Anterior cingulate cortex (tissue), 58 donors: ENCODE results near the gene SSH3.
A peak's percentile ranks its signal among the peaks of the same experiment; 100 is the strongest.

Source experiments
- DNase-seq, 58 donors: peaks; one replicate each; lab custom pipeline; 2025; lab: John Stamatoyannopoulos, UW

SSH3 gene

DNA sequence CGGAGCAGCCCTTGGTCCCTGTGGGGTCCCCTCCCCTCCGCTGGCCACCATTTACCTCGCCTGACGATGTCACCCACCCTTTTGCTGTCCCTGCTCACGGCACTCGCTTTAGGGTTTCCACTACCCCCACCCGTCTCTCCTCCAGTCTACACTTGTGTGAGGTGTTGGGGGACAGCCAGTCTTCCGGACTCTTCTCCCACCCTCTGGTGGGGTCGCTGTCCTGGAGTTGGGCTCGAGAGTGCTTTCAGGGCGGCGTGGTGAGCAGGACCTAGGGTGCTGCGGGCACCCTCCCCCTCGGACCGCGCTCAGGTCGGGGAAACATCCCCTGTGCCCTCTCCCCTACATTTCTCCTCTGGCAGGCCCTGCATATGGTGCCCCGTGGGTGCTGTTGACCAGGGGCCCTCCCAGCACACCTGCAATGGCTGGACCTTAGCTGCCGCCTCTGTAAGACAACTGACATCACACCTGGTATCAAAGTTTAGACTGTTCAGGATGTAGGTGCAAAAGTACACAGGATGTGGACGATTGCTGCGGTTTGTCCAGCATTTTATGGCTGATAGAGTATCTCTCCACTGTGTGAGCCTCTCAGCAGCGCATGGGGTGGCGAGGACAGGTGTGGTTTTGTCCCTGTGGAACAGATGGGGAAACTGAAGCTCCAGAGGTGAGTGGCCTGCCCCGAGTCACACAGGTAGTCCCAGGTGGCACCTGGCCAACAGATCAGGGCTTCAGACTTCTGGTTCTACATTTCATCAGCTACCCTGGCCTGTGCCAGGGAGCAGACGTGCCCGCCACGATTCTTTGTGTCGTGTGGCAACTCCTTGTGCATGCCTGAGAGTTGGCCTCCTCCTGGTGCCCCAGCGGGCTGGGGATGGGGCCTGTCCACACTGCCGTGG, 35.9 kb upstream of the SSH3 start:
- peak in 1 of 58 donors; percentile 25 for DNase-seq

DNA sequence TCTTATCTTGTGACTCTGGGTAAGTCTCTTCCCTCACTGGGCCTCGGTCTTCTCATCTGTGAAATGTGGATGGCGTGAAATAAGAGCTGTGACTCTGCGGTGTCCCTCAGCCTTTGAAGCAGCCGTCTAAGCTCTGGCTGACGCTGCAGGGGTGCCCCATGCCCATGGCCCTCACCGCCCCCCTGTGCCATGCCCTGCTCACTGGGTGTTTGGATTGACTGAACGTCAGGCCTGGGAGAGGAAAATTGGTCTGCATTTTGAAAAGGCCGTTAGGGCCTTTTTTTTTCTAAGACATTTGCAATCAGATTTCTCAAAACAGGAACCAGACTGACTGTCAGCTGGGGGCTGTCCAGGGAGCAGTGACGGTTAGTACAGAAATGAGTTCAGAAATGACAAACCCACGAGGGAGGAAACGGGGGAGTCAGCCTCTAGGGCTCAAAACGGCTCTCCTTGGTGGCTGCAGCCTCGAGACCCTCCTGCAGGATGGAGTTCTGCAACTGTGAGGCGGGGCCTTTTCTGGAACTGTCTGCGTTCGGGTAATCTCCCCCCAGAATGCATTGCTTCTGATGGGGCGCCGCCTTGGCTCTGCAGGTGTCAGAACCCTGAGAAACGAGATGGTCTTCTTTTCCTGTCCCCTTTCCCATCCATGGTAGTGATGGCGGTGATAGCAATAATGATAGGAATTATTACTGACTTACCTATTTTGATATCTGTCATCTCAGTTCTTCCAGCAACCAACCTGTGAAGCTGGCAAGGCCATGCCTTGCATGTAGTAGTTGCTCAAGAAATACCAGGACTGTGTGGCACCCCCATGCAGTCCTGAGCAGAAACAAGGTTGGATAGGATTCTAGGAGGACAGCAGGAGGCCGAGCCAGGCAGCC, 35.0 kb upstream of the SSH3 start:
- peak in 1 of 58 donors; percentile 25 for DNase-seq

DNA sequence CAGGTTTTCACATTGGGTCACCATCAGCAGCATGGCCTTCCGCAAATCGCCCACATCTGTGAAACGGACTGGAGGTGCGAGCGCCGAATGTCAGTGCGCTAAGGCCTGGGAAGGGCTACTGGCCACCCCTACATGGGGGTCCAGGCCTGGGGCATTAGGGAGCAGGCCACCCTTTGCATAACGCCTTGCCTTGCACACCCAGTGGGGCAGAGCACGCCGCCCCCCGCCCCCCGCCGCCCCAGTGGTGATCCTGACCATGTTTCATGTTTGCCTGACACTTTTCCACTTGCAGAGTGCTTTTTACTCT, 34.4 kb upstream of the SSH3 start:
- no peak for DNase-seq

DNA sequence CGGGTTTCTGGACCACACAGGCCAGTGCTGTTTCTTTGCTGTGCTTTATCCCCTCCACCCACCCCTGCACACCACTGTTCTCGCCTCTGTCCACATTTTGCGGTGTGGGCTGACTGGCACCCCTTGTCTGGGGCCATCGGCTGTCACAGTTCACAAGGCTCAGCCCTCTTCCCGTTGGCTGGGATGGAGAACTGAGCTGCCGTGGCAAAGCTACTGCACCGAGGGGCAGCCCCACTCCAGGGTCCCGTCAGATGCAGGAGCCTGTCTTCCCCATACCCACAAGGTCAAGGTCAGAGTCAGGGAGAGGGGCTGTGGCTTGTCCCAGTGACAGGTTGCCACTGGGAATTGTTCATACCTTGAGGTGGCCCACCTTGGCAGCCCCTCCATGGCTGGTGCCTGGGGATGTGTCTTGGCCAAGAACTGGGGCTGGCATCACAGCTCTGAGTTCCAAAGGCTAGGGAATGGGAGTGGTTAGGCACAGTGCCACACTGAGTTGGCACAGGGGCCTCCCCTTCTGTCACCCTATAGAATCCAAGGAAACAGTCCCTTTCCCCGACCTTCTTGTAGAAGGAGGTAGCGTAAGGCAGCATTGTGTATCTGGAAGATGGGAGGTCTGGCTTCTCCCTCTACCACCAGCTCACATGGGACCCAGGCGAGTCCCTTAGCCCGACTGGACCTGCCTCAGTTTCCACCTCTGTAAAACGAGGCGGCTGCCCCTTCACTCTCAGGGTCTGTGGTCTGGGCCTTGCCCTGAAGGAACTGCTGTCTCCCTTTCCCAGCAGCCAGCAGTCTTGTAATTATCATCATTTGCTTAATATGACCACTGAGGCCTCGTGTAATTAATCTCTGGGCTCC, 33.7 kb upstream of the SSH3 start:
- DNase-seq: no peak

DNA sequence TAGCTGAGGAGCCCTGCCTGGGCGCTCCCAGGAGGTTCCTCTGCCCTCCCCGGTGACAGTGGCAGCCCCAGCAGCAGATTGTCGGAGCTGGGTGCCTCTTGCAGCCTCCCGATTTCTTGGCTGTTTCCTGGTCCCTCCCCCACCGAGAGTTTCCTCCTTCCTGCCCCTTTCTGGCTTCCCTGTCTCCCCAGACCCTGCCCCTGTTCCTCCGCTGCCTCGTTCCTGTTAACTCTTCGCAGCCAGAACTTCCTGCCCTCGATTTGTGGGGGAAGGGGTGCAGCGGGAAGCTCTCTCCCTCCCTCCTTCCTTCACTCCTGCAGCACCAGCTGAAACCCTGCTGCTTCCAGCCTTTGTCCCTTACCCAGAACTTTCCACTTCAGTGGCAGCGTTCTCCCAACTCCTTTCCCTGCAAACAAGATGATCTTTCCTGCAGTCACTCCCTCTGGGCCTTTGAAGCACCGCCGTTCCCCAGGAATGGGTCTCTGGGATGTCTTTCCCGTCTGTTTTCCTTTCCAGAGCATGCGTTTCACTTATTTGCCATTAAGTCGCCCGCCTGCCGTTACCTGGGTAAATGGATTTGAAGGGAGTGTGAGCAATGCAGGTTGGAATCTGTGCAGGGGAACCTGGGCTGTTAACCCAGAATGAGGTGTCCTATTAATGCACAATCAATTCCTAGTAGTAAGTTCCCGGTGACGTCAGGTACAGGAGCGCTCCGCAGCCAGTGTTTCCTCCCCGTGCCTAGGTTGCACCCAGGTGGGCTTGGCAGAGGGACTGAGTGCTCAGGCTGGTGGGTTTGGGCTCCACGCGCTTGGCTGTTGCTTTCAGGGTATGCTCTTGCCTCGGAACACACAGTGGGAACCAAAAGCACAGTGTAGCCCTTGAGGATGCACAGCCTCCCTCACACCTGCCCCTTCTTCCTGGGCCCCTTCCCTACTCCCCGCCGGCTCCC, 32.8 kb upstream of the SSH3 start:
- peak in 12 of 58 donors; percentile 21 to 49 (median 34) for DNase-seq

DNA sequence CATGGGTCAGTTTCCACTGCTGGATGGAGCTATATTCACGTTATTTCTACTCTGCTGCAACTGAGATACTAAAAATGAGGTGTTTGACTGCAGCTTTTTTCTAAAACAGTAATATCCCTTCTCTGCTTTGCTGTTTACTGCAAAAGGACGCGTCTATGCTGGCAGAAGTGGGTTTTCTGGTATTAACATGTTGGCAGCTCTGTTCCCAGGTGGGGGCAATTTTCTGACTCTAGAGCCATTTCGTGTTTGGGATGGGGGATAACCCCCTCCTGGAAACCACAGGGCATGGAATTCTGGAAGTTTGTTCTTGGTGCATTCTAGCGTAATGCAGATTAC, 32.2 kb upstream of the SSH3 start:
- no peak for DNase-seq

DNA sequence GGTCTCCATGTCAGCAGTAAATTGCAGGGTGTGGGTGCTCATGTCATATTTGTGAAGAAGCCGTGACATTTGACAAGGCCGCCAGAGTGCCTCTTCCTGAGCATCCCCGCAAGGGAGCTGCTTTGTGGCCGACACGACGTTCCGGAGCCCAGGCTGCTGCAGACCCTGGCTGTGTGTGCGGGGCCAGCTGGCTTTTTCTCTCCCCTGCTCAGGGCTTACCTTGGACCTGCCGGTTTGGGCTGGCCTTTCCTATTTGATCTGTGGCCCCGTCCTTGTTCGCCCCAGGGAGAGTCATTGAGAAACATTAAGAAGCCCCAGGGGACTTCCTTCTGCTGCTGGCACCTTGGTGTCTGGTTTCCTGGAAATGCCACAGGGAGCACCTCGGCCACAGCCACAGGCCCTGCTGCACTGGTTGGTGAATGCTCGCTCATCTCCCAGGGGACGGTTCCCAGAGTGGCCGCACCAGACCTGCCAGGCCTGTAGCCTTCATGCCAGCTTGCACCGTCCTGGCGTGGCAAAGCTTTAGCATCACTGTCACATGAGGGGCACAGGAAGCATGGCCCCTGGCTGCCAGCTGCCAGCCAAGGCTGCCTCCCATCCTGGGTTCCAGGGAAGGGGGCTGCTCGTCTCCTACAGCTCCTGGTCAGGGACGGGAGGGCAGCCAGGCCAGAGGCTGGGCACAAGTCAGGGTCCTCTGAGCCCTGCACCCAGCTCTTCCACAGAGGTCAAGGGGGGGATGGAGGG, 31.6 kb upstream of the SSH3 start:
- DNase-seq: peak in 2 of 58 donors; percentile 27 to 42

DNA sequence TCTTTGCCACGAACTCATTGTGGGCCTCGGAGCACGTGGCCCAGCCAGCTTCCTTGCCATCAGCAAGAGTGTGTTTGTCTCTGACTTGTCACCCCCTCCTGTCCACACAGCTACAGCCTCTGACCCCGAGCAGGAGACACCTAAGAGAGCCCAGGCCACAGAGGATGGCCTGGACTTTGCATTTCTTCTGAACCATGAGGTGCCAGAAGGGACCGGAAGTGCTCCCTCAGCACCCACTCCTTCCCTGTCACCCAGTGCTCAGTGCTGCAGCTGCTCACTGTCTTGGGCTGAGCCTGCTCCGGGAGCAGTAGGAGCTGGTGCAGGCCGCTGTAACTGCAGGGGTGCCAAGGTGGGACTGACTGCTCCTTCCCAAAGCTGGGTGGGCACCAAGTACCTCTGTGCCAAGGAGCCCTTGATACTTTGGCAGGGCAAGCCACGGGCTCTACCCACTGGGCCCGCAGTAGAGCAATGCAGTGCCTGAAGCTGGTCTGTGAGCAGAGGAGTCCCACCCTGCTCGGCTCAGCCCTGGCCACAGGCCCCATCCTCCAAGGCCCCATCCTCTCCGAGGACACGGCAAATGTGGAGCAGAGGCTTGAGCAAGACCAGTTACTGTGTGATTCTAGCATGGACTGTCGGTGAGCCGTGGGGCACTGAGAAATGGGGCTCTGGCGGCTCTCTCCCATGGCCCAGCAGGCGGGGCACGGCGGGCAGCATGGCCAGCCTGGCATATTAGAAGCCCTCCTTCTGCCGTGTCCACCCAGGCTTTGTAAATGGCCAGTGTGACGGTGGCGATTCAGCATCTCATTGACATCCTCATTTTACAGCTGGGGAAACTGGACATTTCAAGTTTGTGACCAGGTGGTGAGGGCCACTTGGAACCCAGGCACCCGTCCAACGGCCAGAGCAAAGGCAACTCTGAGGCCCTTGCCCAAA, 30.7 kb upstream of the SSH3 start:
- DNase-seq: peak in 2 of 58 donors; percentile 19 to 35

DNA sequence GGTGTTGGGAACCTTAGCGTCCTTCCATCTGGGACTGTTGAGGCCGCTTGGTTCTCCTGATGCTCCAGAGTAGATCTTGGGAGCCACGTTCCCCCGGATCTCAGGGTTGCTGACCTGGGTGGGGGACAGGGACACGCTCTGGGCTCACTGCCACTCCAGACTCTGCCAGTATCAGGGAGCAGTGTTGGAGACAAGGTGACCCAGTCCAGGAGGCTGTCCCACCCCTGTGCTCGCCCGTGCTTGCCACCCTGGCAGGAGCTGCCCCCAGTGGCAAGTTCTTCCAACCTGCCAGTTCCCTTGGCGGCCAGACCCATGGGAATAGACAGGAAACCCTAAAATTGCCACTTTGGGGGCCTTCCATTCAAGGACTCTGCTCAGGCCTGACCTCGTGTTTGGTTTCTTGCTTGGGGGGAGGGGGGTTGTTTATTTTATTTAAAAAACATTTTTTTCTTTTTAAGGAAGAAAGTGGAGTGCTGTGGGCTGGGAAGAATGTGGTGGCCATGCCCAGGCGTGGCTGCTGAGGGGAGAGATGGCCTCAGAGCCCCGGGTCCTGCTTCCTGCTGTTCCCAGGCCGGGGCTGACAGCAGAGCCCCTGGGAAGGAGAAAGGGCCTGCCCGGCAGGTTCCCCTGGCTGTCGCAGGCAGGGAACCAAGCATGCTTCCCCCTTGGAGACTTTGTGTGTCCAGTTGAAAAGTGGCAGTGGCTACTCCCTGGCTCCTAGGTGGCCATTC, 29.9 kb upstream of the SSH3 start:
- no peak for DNase-seq

DNA sequence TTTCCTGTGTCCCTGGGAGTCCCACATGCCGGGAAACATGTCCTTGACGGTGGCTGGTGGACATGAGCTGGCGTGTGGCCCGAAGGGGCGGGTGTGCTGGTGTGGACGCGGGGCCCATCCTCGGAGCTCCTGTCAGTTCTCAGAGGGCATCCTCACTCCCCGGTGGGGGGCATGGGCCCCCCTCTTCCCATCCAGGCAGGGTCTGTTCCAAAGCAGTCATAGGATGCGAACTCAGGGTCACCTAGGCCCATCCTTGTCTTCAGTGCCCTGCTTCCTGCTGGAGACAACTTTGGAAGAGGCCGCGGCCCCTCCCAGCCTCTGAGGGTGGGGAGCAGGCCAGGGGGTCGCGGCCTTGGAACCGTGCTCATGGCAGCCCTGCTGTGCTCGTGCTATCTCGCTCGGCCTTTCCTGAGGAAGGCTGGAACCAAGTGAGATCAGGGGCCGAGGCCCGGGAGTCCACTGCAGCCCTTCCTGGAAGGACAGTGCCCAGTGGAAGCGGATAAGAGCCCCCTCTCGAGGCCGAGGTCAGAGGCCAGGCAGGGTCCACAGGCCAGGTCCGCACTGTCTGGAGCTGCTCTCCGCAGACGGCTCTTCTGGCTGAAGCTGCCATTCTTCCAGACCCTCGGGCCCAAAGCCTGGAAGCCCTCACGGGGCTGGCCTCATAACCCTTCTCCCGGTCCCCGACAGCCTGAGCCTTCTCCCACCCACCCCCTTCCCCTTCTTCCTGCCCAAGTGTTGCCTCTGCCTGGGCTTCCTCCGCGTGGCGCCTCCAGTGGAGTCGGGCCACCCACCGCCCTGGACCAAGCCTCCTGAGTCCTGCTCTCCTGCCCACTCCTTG, 28.3 kb upstream of the SSH3 start:
- no peak for DNase-seq

DNA sequence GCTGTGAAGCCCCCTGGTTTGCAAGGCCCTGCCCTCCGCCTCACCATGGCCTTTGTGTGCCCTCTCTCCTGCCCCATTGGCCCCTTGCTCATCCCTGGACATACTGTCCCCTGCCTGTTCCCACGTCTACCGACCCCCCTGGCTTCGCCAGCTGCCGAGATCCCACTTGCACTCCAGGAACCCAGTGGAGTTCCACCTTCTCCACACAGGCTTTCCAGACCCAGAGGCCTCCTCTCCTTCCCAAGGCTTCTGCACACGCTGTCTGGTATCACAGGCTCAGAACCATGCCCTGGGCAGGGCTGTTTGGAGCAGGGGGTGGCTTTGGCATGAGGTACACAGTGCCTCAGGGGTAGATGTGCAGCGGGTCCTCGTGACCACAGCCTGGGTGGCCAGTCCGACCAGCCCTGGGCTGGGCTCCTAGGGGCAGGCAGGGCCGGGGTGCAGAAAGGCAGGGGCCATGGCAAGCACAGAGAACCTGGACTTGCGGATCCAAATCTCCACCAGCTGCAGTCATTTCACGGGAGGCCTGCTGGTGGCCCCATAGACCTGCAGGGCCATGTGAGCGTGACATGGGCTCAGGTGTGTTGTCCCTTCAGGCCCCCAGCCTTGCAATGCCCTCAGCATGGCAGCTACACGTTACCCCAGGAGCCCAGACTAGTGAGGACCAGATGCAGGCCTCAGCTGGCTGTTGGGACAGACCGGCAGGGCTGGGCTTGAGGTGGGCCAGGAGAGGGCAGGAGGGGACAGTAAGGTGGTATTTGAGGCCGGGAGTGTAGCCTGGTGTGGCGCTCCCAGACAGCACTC, 27.5 kb upstream of the SSH3 start:
- DNase-seq: no peak

DNA sequence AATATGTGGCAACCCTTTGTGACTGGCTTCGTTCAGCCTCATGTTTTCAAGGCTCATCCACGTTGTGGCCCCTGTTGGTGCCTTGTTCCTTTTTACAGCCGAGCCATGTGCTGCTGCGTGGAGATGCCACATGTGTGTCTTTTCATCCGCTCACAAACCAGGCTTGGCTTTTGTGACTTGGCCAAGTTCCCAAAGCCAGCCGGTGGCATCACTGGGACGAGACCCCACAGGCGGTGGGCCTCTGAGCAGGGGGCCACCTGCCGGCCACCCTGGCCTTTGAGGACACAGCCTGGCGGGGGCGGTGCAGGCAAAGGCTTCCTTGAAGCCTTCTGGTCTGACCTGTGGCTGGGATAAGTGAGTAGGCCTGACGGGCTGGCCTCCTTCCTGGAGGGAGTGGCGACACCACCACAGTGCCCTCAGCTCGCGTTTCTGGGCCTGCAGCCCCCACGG, 26.5 kb upstream of the SSH3 start:
- DNase-seq: no peak

DNA sequence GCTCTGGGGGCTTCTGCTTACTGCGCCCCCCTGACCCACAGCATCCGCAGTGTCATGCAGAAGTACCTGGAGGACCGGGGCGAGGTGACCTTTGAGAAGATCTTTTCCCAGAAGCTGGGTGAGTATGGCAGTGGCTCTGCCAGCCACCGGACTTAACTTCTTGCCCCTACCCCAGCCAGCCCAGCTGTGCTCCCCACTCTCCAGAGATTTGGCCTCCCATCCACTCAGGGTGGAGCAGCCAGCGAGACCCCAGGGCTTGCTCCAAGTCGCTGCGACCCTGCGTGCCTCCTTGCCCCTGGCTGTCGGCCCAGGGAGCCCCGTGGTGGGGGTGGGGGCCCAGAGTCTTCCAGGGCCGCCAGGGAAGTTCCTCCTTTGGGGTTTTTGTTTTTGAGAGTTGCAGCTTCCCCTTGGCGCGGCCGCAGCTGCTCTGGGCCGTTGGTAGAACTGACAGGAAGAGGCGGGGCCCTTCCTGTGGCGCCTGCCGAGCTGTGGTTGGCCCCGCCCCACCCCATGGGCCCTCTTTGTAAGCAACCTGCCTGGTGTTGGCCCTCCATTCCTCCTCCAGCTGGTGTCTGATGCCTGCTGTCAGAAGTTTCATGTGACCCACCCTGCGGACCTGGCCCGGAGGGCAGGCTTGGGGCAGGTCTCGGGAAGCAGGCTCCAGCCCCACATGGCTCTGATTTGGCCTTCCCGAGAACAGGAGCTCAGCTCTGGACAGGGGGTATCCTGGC, 25.9 kb upstream of the SSH3 start:
- peak in 28 of 58 donors; percentile 21 to 68 (median 42) for DNase-seq

DNA sequence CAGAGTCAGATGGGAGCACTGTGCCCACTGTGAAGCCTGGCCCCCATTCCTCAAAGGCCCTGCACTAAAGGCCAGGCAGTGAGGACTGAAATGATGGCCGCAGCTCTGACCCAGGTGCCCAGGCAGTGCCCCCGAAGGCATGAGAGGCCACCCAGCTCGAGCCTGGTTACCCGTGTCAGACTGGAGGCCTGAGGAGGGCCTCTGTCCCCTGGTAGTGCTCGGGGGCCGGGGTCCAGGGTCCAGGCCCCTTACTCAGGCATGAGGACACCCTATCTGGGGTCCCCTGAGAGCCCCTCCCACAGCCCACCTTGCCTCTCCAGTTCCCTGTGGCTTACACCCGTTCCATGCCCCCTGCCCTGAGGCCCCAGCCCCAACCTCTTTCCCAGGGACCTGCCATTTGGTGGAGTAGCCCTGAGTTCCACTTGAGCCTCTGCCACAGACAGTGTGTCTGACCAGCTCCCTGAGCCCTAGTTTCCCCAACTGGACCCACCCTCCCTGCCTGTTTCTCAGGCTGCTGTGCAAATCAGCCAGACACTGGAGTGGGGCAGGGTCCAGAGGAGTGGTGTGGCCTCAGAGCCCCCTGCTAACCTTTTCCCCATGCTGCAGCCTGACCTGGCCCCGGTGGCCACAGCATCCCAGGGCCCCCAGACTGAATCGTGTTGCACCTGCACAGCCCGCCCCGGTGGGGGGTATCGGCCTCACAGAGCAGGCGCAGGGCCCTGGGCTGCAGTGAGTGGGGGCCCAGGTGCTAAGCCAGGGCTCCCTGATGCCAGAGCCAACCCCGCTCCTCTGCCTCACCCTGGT, 25.0 kb upstream of the SSH3 start:
- DNase-seq: no peak
